Inflammatory macrophage treated with lipopolysaccharide for 1 hour (primary cell): Measurements from ENCODE around the gene SAXO2.
A peak's percentile ranks its signal among the peaks of the same experiment; 100 is the strongest.
"Not testable (repeated sequence)": the region's sequence is repeated elsewhere in the genome, so short reads cannot be mapped to it uniquely, and the experiment has no call there.

Experiments
- DNase-seq, 2 donors: peaks; one replicate each; pipeline ENCODE4 v3.0.0-alpha.2; 2020 to 2022

SAXO2 gene

GRCh38 chr15:82262422-82263026, at the start of gene SAXO2, which contains the start of gene EFL1:
Gene SAXO2 (plus strand): TSS chr15:82262818. CDS start chr15:82262880, 62 bp downstream.
Gene EFL1 (minus strand): TSS chr15:82262734. CDS start chr15:82261778, 956 bp downstream.
- peak; percentile 92 to 93 for DNase-seq

GRCh38 chr15:82216092-82216491, 46.5 kb upstream of the SAXO2 start:
- DNase-seq: not testable (repeated sequence)

GRCh38 chr15:82221535-82221934, 41.1 kb upstream of the SAXO2 start:
- peak; percentile 9 to 15 for DNase-seq

- no peak for DNase-seq
Measured at GRCh38 chr15:82228750-82229149, 33.9 kb upstream of the SAXO2 start.

- DNase-seq: no peak
Measured at GRCh38 chr15:82231233-82231632, 31.4 kb upstream of the SAXO2 start.

GRCh38 chr15:82231842-82232241, 30.8 kb upstream of the SAXO2 start:
- DNase-seq: no peak

GRCh38 chr15:82237944-82238534, 24.6 kb upstream of the SAXO2 start:
- DNase-seq: not testable (repeated sequence)

GRCh38 chr15:82239685-82240391, 22.8 kb upstream of the SAXO2 start:
- no peak for DNase-seq

GRCh38 chr15:82241836-82242499, 20.6 kb upstream of the SAXO2 start:
- not testable (repeated sequence) for DNase-seq

GRCh38 chr15:82243644-82244043, 19.0 kb upstream of the SAXO2 start:
- not testable (repeated sequence) for DNase-seq

GRCh38 chr15:82245956-82246355, 16.7 kb upstream of the SAXO2 start:
- not testable (repeated sequence) for DNase-seq

GRCh38 chr15:82248261-82248660, 14.4 kb upstream of the SAXO2 start:
- DNase-seq: not testable (repeated sequence)

GRCh38 chr15:82261566-82262421, 824 bp upstream of the SAXO2 start:
- DNase-seq: peak; percentile 54 to 67

- no peak for DNase-seq
Measured at GRCh38 chr15:82263350-82263749, 732 bp downstream of the SAXO2 start.

GRCh38 chr15:82267137-82267536, 4.5 kb downstream of the SAXO2 start:
- DNase-seq: not testable (repeated sequence)

- not testable (repeated sequence) for DNase-seq
Measured at GRCh38 chr15:82268454-82268853, 5.8 kb downstream of the SAXO2 start.

- no peak for DNase-seq
Measured at GRCh38 chr15:82272154-82272553, 9.5 kb downstream of the SAXO2 start.

GRCh38 chr15:82275410-82275809, 12.8 kb downstream of the SAXO2 start:
- no peak for DNase-seq

- not testable (repeated sequence) for DNase-seq
Measured at GRCh38 chr15:82281276-82281675, 18.7 kb downstream of the SAXO2 start.

GRCh38 chr15:82282386-82282785, 19.8 kb downstream of the SAXO2 start:
- not testable (repeated sequence) for DNase-seq

- DNase-seq: not testable (repeated sequence)
Measured at GRCh38 chr15:82284381-82284780, 21.8 kb downstream of the SAXO2 start.

GRCh38 chr15:82286475-82286874, 23.9 kb downstream of the SAXO2 start:
- DNase-seq: peak; percentile 5 to 31
